Chondrocyte (in vitro differentiated cells): Measurements from ENCODE around the gene MEX3A. TPM values are rescaled to one million over a fixed set of nuclear protein-coding genes. Genes with fewer than 3 reads are reported as not detected.
"Not testable (repeated sequence)": the region's sequence is repeated elsewhere in the genome, so short reads cannot be mapped to it uniquely, and the experiment has no call there.

Source experiments
- DNase-seq: peaks from one replicate; pipeline ENCODE4 v3.0.0; 2021; ENCODE audit warnings: mixed read lengths, low spot score
- H3K27ac Mint-ChIP-seq: one replicate; pipeline ENCODE4 v1.8.0; 2021; ENCODE audit warnings: mild to moderate bottlenecking, moderate library complexity, mixed read lengths; ENCODE audit not compliant: unreplicated experiment
- H3K27me3 Mint-ChIP-seq: 2 replicates; pipeline ENCODE4 v1.8.0; 2021; ENCODE audit warnings: low read depth, mixed read lengths
- H3K36me3 Mint-ChIP-seq: 2 replicates; pipeline ENCODE4 v1.8.0; 2021; ENCODE audit warnings: low read depth, mixed read lengths
- H3K4me1 Mint-ChIP-seq: 2 replicates; pipeline ENCODE4 v1.8.0; 2021; ENCODE audit warnings: low read depth, mild to moderate bottlenecking, mixed read lengths
- H3K4me3 Mint-ChIP-seq: one replicate; pipeline ENCODE4 v1.8.0; 2021; ENCODE audit warnings: mild to moderate bottlenecking, moderate library complexity, mixed read lengths; ENCODE audit not compliant: unreplicated experiment
- H3K9me3 Mint-ChIP-seq: 2 replicates; pipeline ENCODE4 v1.8.0; 2021; ENCODE audit warnings: low read depth, mixed read lengths
- total RNA-seq: library from RNA; stranded (reverse); gene quantifications from 3 replicates; pipeline ENCODE4 v1.2.1, GENCODE V29; 2021
- TF ChIP-seq, protein P1 (sequence below): fragments of 200-600 bp; sonication (generic); IDR thresholded peaks from 2 replicates; pipeline ENCODE4 v1.5.0; 2021; ENCODE audit warnings: antibody characterized with exemption, mild to moderate bottlenecking, moderate library complexity

Gene MEX3A
- total RNA-seq, 1 donor from 2014 or later, result 12.7 TPM

- Mint-ChIP-seq H3K4me1 (peaks cover 98% of the 10 kb centered on the region), H3K27ac (peak overlapping the region; percentile 98), H3K27me3 (no peaks in the 10 kb centered on the region), H3K9me3 (no peaks in the 10 kb centered on the region), H3K4me3 (peak overlapping the region; percentile 69), H3K36me3 (peaks cover 2% of the 10 kb centered on the region)
- TF ChIP-seq, protein P1, sequence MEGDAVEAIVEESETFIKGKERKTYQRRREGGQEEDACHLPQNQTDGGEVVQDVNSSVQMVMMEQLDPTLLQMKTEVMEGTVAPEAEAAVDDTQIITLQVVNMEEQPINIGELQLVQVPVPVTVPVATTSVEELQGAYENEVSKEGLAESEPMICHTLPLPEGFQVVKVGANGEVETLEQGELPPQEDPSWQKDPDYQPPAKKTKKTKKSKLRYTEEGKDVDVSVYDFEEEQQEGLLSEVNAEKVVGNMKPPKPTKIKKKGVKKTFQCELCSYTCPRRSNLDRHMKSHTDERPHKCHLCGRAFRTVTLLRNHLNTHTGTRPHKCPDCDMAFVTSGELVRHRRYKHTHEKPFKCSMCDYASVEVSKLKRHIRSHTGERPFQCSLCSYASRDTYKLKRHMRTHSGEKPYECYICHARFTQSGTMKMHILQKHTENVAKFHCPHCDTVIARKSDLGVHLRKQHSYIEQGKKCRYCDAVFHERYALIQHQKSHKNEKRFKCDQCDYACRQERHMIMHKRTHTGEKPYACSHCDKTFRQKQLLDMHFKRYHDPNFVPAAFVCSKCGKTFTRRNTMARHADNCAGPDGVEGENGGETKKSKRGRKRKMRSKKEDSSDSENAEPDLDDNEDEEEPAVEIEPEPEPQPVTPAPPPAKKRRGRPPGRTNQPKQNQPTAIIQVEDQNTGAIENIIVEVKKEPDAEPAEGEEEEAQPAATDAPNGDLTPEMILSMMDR, result peak; percentile 75
- DNase-seq, result no peak
Measured at GRCh38 chr1:156123356-156124196, 41.3 kb upstream of the MEX3A start.

GRCh38 chr1:156122519-156123355, 40.5 kb upstream of the MEX3A start:
- DNase-seq, result no peak
- Mint-ChIP-seq H3K9me3 (no peaks in the 10 kb centered on the region), H3K4me3 (peak overlapping the region; percentile 69), H3K27ac (peak overlapping the region; percentile 98), H3K36me3 (peaks cover 6% of the 10 kb centered on the region), H3K27me3 (no peaks in the 10 kb centered on the region), H3K4me1 (peaks cover 98% of the 10 kb centered on the region)
- TF ChIP-seq, protein P1, result no peak

- TF ChIP-seq, protein P1, result no peak
- no peak for DNase-seq
- no peaks in the 10 kb centered on the region for H3K9me3 Mint-ChIP-seq
- peaks cover 6% of the 10 kb centered on the region for H3K36me3 Mint-ChIP-seq
- H3K27ac Mint-ChIP-seq, result peak overlapping the region; percentile 98
- peak overlapping the region; percentile 98 for H3K4me3 Mint-ChIP-seq
- no peaks in the 10 kb centered on the region for H3K27me3 Mint-ChIP-seq
- peaks cover 95% of the 10 kb centered on the region for H3K4me1 Mint-ChIP-seq
Measured at GRCh38 chr1:156122086-156122485, 39.8 kb upstream of the MEX3A start.

DNA sequence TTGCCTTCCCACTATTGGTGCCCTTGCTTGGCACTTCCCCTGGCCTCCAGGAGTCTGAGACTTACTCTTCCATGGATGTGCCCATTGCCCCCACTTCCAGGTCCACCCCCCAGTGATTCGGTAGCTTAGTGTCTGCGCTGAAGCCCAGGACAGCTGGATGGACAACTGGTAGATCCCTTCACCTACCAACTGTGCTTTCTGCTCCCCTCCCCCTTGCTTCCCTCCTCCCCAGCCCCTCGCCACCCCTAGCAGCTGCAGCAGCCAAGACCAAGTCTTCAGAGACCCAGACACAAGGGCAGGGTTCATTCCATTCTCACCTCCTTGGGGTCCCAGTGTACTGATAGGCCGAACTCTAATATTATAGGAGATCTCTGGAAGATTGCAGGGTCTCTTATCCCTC, 39.2 kb upstream of the MEX3A start:
- Mint-ChIP-seq H3K9me3 (no peaks in the 10 kb centered on the region), H3K27me3 (no peaks in the 10 kb centered on the region), H3K36me3 (peaks cover 6% of the 10 kb centered on the region), H3K27ac (peak overlapping the region; percentile 96), H3K4me1 (peaks cover 92% of the 10 kb centered on the region), H3K4me3 (peak overlapping the region; percentile 98)
- DNase-seq, result no peak
- TF ChIP-seq, protein P1, result no peak

- Mint-ChIP-seq H3K4me1 (peaks cover 89% of the 10 kb centered on the region), H3K4me3 (peak overlapping the region; percentile 98), H3K27ac (peak overlapping the region; percentile 96)
- DNase-seq, H3K36me3 Mint-ChIP-seq, H3K27me3 Mint-ChIP-seq, H3K9me3 Mint-ChIP-seq: not testable (repeated sequence)
Measured at GRCh38 chr1:156121005-156121404, 38.7 kb upstream of the MEX3A start.
